GM21825 (cell line): ENCODE results near the gene TNFSF11.
"Not testable (repeated sequence)": the region's sequence is repeated elsewhere in the genome, so short reads cannot be mapped to it uniquely, and the experiment has no call there.

Experiments used
- ATAC-seq: cut with Tn5 transposase; IDR thresholded peaks from one replicate; pipeline ENCODE4 v1.9.1; 2021; ENCODE audit warnings: mild to moderate bottlenecking, moderate library complexity; ENCODE audit not compliant: unreplicated experiment

Gene TNFSF11

DNA sequence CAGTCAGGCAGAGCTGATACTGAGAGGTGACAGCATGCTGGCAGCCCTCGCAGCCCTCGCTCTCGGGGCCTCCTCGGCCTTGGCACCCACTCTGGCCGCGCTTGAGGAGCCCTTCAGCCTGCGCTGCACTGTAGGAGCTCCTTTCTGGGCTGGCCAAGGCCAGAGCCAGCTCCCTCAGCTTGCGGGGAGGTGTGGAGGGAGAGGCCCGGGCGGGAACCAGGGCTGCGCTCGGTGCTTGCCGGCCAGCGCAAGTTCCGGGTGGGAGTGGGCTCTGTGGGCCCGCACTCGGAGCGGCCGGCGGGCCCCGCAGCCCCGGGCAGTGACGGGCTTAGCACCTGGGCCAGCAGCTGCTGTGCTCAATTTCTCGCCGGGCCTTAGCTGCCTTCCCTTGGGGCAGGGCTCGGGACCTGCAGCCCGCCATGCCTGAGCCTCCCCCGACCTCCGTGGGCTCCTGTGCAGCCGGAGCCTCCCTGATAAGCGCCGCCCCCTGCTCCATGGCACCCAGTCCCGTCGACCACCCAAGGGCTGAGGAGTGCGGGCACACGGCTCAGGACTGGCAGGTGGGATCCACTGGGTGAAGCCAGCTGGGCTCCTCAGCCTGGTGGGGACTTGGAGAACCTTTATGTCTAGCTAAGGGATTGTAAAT is 14.3 kb upstream of the TNFSF11 start:
- not testable (repeated sequence) for ATAC-seq

DNA sequence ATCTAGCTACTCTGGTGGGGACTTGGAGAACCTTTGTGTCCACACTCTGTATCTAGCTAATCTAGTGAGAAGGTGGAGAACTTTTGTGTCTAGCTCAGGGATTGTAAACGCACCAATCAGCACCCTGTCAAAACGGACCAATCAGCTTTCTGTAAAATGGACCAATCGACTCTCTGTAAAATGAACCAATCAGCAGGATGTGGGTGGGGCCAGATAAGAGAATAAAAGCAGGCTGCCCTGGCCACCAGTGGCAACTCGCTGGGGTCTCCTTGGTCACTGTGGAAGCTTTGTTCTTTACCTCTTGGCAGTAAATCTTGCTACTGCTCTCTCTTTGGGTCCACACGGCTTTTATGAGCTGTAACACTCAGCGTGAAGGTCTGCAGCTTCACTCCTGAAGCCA is 13.6 kb upstream of the TNFSF11 start:
- not testable (repeated sequence) for ATAC-seq

DNA sequence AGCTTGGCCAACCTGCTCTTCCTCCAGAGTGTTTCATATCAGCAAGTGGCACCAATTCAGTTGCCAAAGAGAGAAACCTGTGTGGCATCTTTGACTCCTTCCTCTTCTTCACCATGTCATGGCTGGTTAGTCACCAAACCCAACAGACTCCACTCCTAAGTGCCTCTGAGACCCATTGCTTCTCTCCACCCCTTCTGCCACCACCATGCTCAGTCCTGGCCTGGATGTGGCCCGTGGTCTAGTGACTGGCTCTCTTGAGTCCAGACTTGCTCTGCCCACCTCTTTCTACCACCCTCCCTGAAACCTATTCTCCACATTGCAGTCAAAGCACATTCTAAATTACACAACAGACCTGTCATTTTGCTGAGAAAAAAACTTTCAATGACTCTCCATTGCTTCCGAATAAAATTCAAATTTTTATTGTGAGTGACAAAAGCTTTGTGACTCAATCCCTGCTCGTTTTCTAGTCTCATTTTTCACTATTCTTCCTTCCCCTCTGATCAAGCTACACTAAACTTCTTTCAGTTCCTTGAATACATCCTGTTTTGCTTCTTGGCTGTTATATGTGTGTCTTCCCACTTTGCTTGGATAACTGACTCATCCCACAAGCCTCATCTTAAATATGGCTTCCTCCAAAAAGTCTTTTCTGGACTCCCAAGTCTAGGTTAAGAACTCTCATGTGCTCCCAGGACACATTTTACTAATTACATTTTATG is 12.0 kb upstream of the TNFSF11 start:
- no peak for ATAC-seq

DNA sequence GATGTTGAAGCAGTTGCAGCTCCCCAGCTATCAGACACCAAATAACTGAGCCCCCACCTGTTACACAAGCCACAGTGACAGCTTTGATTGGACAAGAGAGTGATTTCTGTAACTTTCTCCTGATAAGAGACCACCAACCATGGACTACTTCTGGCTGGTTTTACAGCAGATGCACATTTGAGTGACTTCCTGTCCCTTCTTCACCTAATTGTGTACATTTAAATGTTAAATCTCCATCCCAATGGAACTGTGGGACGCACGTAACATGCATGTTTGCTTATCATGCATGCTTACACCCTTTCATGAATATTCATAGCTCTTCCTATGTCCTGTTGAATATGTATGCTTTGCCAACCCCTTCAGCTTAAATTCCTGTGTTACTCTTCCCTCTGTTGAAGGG is 6.0 kb upstream of the TNFSF11 start:
- no peak for ATAC-seq

DNA sequence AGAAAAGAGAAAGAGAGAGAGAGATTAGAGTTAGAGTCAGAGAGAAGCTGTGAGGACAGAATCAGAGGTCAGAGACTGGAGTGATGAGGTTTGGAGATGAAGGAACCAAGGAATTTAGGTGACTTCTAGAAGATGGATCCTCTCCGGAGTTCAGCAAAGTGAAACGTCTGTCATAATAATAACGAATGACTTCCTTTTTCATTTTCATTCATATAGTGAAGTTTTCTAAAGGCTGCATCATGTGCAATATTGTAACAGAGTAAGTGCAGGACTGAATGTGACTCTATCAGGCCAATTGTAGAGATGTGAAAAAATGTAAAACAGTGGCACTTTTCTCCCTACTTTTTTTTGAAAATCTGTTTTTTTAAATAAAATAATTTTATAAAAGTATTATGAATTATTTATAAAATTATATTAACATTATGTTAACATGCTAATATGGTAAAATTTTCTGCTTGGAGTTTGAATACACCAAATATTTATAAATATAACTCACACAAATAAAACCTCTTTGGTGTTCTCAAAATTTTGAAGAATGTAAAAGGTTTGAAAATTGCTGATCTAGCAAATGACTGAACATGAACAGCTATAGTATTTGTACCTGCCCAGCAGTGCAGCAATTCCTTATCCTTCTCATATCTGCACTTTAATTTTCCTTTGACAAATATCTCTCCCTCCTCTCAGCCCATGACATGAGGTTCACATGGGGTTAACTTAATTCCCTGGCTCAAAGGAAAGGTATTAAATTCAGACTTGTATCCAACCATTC is 4.2 kb upstream of the TNFSF11 start:
- no peak for ATAC-seq

DNA sequence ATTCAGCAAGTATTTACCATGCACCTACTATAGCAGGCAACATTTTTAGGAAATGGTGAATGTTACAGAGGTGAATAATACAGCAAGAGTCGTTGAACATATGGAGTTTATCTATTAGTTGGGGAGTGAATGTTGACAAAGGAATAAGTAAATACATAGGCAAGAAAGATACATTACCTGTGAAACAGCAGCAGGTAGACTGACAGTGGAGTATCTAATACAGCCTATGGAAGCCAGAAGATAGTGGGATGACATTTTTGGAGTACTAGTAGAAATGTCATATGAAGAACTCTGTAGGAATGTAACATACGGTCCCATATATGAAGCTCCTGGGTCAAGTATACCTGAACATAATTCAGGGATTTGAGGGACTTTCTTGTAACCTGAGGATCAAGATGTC is 2.1 kb upstream of the TNFSF11 start:
- ATAC-seq: no peak

DNA sequence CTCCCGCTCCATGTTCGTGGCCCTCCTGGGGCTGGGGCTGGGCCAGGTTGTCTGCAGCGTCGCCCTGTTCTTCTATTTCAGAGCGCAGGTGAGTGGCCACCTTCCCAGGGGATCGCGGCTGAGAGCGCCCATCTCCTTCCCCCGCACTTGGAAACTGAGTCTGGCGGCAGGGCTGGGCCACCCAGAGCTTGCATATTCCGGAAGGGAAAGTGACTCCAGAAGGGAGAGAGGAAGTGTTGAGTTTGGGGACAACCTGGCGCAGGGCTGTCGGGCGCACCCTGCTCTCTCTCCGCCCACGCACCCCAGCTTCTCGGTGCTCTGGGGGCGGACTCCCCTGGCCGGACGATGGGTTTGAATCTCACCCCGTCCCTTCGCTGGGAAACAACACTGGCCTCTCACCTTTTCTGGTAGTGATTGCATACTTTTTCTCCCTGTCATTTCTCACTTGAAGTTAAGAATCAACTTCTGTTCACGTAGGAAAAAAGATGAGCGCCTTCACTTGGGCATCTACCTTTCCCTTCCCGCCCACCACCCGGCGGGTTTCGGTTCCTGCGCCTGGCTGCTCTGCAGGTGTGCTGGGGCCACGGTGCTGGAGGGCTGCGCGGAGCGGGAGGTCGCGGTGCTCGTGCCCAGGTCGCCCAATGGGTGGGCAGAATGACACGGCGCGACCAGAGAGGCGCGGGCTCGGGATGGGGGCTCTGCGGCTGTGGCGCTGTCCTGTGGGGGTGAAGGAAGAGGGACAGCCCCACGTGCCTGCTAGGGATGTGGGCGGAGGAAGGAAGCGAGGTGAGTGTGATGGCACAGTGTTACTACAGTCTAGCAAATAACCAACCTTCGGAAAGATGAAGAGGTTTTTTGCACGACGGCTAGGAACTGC is 721 bp downstream of the TNFSF11 start:
- peak; percentile 65 for ATAC-seq

DNA sequence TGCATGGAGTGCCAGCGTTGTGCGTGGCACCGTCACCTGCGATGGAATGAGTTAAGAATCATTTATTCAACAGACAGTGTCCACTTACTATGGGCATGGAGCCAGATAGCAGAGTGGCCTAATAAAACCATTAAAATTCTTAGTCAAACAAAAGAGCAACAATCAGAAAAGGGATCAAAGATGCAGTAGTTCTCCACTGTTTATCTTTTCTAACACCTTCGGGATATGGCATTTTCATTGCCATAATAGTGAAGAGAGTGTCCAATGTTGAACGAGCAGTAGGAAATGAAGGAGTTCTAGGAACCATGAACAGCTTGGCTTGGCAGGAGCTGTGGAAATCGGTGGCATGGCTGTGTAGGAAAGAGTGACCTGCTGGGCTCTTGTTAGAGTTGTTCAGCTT is 2.0 kb downstream of the TNFSF11 start:
- ATAC-seq: no peak

DNA sequence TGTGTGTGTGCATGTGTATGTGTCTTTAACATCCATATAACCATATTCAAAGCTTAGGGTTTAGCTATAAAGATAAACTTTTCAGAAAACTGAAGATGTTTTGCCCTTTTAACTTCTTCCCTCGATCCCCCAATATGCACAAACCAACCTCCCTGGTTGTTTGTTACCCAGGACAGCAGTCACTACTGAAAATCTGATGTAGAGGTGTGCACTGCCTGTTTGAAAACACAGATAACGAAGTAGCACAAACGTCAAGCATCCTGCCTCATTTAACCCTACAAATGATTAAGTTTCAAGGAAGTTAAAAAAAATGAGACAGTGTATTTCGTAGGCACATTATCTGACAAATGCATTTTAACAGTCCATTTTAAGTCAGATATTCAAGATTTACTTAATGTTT is 3.6 kb downstream of the TNFSF11 start:
- ATAC-seq: no peak

DNA sequence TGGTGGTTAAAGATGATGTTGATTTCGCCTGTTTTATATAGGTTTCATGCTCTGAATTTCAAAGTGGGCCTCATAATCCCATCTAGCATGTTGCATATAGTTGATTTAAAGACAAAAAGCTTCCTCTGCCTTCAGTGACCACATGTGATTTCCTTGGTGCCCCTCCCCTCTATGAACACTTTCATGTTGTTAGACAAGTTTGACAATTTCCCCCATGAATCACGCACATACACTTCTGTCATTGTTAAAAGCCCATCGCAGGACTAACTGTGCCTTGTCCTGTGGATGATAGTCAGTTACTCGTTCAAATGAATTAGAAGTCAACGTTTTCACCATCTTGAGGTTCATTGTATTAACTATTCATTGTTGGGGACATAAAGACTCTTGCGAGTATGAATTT is 6.7 kb downstream of the TNFSF11 start:
- ATAC-seq: no peak

DNA sequence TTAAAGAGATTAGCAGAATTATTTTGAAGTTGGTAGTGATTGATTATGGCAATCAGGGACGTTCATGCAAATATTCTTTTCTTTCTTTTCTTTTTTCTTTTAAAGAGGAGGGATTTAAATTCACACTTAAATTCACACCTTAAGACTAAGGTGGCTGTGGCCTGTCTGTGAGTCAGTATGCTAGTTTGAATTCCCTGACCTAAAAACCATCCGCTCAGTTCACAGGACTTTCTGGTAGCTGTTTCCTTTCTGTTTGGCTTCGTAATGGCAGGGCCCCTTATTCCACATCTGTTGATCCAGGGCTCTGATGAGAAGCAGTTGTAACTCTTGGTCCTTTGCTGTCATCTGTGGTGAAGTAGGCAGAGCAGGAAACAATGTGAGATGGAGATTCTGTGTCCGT is 7.5 kb downstream of the TNFSF11 start:
- ATAC-seq: no peak

DNA sequence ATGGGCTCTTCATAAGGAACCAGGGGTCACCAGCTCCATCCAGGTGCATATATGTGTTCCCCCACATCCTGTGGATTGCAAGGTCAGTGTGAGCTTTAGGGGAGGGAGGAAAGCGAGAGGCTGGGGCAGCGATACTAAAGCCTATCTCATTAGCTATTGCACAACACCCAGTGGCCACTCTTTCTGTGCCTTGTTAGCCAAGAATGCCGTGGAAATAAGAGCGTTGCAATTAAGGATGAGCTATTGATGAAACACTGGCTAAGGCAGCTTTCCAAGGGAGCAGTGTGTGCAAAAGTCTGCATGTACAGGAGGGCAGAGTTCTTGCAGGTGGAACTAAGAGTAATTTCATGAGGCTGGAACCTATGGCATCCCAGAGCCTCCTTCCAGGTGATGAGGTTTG is 17.6 kb downstream of the TNFSF11 start:
- ATAC-seq: no peak

DNA sequence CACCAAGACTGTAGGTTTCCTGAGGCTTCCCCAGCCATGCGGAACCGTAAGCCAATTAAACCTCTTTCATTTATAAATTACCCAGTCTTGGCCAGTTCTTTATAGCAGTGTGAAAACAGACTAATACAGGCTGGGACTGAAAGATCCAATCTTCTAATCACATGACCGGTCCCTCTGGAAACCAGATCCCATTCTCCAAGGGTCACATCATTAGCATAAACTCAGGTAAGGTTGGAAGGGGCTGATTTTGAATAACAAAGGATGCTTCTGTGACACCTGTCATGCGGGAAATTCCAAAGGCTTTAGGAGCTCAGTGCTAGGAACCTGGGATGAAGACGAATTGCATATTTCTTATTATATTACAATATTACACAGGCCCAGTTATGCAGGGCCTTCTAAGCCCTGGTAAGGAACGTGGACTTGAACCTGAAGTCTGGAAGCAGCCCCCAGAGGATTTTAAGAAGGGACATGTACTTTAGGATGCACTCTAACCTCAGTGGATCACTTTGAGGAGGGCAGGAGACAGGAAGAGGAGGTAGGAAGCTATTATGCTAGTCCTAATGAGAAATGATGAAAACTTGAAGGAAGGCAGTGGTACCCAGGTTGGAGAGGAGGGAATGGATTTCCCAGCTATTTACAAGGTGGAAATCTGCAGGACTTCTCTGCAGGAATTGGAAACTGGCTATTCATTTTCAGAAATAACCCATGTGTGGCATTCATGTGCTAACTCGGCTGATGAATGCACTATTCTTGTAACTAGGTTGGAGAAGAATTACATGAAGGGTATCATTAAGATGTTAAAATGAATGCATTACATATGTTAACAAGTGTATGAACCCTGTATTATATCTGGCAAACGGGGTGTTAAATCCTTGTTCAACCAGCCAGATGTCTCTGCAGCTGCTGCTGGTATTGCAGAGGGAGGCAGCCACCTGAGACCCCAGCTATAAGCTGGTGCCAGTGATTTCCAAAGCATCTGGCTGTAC is 19.3 kb downstream of the TNFSF11 start:
- no peak for ATAC-seq

DNA sequence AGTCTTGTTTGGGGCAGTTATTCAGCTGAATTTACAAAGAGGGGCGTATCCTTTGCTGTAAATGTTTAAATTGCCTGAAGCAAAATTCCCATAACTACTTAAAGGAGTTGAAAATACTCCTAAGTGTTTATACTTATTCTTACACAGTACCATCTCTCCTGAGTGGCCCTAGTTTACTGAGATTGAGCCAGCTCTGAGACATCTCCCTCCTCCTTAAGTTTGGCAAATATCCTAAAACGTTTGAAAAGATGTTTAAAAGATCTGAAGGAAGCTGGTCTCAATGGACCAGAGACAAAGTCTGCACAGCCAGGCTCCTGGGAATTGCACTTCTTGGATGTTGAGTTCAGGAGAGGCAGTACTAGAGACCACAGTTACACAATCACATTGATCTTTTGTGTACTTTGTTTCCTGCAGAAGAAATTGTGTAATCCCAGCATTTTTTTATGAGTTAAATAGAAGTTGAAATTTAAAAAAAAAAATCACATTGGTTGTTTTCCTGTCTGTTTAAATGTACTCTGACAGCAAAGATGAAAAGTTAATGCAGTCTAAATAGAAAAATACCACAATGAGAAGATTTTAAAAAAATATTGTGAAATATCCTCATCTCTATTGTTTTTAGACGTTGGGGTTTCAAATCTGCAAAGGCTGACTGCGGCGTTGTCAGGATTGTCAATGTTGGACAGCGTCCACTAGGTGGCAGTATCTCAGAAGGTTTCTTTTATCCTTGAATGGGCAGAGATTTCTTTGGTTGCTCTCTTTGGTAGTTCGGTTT is 20.7 kb downstream of the TNFSF11 start:
- no peak for ATAC-seq

DNA sequence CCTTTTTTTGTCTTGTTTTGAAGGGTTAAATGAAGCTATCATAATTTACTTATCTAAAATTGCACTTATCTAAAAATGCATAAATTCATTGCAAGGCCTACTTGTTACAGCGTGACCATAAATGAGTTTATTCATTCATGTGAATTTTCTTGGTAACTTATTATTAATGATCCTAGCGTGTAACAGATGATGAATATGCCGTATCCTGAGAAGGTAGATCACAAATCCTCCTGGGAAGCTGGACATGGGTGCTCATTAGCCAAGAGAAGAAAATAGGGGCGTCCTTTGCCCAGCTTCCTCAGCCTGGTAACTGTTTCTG is 21.3 kb downstream of the TNFSF11 start:
- no peak for ATAC-seq

DNA sequence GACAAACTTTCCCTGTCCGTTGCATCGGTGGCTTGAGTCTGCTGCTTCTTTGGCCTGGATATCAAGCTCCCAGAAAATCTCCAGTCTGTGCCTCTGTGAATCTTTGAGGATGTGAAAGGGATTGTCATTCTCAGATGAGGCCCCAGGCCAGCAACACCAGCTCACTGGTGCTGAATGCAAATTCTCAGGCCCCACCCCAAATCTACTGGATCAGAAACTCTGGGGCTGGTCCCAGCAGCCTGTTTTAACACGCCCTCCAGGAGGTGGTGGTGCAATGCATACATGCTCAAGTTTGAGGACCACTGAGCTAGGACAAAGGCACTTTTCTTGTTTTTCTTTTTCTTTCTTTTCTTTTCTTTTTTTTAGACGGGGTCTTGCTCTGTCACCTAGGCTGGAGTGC is 23.6 kb downstream of the TNFSF11 start:
- no peak for ATAC-seq

DNA sequence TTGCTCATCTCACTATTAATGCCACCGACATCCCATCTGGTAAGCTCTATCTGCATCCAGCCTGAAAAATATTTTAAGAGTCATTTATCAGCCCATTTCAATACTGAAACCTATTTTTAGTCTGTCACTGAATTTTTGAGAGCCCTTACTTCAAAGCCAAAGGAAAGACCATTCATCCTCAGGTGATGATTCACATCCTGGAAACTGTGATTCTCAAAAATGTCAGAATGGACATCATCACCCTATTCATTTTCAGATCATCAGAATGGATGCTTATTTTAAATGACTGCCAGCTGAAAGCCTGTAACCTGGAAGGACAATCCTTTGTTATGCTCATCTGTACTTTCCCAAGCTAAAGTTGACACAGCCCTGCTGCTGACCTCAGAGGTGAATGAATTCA is 27.0 kb downstream of the TNFSF11 start:
- ATAC-seq: no peak

DNA sequence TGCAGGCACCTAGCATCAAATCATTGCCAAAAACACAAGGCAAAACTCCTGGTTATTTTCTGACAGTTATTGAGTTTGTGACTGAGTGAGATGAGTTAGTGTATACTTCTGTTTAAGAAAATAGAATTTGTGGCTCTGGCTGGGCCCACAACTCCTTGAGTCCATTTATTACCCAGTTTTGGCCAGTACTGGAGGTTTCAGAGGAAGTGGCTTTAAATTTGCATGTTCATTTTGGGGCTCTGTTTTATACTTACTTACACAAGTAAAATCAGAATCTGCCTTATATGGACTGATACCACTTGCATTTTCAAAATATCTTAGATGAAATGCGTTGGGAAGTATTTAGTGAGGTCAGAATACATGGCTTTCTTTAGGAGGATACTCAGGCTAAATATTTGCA is 29.0 kb downstream of the TNFSF11 start:
- peak; percentile 55 for ATAC-seq

DNA sequence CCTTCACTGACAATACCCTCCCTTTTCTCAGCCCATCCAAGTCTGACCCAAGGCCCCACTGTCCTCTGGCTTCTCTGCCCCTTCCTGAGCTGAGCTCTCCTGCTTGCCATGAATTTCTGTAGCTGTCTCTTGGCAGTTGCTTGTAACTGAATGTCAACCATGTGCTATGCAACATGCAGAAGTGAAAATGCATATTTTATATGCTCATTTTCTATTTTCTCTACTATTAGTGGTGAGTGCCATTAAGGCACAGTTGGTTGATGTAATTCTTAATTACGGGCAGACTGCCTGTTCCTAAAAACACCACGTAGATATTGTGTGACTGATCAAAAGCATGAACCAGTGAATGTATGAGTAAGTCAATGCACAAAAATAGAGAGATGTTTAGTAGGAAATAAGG is 29.6 kb downstream of the TNFSF11 start:
- ATAC-seq: no peak
